HG02759 (cell line): ENCODE measurements around the gene C1orf52.

Experiments used
- ATAC-seq: cut with Tn5 transposase; IDR thresholded peaks from one replicate; pipeline ENCODE4 v1.9.1; 2021; ENCODE audit warnings: mild to moderate bottlenecking, moderate library complexity; ENCODE audit not compliant: unreplicated experiment

C1orf52 gene

DNA sequence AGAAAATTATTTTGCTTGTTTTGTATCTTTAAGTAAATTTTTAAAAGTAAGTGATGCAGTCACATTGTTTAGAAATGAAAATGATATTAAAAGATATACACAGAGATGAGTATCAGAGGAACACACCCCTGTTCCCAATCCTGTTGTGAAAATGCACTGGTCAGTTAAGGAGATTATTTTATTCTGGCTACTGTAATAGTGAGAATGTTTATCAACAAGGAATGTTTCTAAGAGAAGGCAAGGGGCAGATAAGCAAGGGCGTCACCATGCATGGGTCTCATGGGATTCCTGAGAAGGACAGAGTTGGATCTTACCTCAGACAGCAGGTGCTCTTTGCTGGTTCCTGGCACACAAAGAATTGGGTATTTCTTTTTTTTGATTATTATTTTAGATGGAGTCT is 21.8 kb downstream of the C1orf52 start:
- ATAC-seq, result no peak

DNA sequence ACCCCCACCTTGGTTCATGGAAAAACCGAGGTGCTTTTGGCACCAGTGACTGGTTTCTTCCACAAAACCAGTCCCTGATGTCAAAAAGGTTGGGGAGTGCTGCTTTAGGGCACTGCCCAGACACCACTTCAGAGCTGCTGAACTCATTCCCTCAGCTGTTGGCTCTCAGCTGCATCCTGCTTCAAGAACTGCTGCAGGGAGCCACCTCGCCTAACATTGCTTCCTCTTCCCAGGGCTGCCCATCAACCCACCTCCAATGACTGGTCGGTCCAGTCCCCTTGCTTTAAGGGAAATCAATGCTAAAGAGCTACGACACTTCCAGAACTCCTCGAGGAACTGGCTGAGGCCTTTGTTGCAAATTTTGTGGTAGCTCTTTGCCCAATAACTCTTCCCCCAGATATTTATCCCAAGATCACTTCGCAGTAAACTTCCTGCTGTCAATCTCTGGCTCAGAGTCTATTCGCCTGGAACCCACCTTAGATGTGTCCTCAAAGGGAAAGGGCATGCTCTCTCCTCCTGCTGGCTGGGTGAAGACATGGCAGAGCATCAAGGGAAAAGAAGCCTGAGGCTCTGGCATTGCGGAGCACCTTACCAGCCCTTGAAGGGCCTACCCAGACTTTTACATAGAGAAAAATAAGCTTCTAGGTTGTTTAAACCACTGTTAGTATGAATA is 29.0 kb downstream of the C1orf52 start:
- peak; percentile 44 for ATAC-seq

DNA sequence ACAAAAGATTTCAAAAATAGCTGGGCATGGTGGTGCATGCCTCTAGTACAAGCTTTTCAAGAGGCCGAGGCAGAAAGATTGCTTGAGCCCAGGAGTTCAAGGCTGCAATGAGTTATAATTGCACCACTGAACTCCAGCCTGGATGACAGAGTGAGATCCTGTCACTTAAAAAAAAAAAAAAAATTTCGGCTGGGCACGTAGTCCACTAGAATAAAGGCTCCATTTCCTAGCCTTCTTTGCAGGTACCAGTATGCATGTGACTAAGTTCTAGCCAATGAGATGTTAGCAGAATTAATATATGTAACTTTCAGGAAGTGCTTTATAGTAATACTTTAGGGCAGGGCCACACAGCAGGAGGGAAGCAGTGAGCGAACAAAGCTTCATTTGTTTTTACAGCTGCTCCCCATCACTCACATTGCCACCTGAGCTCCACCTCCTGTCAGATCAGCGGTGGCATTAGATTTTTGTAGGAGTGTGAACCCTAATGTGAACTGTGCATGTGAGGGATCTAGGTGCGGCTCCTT is 29.8 kb downstream of the C1orf52 start:
- no peak for ATAC-seq

- no peak for ATAC-seq
These were observed 30.5 kb downstream of the C1orf52 start for GRCh38 chr1:85228972-85229371.

- ATAC-seq, result no peak
These were observed 33.7 kb downstream of the C1orf52 start for GRCh38 chr1:85225624-85226380.

- no peak for ATAC-seq
These were observed 34.5 kb downstream of the C1orf52 start for GRCh38 chr1:85224734-85225623.

DNA sequence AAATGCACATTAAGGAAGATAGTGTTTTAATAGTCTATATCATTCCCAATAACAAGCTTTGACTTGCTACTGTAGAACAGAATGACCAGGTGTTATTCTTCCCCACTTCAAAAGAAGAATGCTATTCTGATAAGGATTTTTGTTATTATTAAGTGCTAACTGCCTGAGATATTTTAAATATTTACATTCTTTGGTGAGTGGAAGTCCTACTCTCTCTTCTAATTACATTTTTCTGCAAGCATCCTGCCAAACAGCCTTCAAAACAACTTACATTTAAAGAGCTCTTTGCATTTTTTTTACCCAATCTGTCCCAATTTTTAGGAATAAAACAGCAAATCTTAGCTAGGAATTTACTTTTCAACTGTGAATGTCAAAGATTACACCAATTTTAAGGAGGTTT is 35.2 kb downstream of the C1orf52 start:
- no peak for ATAC-seq

- no peak for ATAC-seq
These were observed 36.1 kb downstream of the C1orf52 start for GRCh38 chr1:85223334-85223733.

DNA sequence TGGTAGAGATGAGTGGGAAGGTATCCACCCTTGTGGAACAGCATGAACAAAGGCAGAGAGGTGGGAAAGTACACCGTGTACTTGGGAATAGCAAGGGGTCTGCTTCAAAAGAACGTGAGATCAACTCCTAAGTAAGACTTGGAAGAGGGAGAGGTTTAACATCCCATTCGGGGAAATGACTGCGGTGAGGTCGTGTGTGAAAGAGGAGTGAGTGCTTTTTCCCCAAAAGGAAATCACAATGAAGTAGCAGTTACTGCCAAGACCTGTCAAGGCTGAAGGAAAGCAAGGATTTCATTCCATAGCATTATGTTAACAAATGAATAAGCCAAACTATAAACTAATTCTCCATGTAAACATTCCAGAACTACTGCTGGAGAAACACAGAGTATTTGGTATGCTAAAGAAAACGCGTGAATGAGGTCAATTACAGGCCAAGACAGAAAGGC is 38.7 kb downstream of the C1orf52 start:
- ATAC-seq, result no peak

- ATAC-seq, result no peak
These were observed 39.4 kb downstream of the C1orf52 start for GRCh38 chr1:85219853-85220610.

DNA sequence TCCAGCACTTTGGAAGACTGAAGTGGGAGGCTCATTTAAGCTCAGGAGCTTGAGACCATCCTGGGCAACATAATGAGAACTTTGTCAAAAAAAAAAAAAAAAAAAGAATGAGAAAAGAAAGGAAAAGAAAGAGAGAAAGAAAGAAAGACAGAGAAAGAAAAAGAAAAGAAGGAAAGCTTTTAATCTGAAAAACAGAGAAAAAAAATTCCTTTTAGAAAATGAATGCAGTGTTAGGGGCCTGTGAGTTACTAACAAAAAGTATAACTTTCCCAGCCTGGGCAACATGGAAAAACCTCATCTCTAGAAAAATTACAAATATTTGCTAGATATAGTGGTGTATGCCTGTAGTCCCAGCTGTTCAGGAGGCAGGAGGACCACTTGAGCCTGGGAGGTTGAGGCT is 42.8 kb downstream of the C1orf52 start:
- ATAC-seq, result no peak

GRCh38 chr1:85214654-85215053 is 44.8 kb downstream of the C1orf52 start:
- no peak for ATAC-seq

DNA sequence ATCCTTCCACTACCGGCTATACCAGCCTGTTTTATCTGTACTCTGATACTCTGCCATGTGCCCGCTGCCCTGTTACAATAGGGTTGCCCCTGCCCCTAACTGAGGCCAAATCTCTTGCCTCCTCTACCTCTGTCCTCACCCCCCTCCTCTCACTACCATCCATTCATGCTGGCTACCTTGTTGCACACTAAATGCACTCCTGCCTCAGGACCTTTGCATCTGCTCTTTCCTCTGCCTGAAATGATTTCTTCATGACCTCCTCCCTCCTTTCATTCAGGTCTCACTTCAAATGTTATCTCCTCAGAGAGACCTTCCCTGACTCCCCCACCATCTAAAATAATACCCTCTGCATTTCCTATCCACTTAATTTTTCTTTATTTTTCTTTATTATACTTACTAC is 51.0 kb downstream of the C1orf52 start:
- no peak for ATAC-seq

- no peak for ATAC-seq
These were observed 55.8 kb downstream of the C1orf52 start for GRCh38 chr1:85203573-85204171.

DNA sequence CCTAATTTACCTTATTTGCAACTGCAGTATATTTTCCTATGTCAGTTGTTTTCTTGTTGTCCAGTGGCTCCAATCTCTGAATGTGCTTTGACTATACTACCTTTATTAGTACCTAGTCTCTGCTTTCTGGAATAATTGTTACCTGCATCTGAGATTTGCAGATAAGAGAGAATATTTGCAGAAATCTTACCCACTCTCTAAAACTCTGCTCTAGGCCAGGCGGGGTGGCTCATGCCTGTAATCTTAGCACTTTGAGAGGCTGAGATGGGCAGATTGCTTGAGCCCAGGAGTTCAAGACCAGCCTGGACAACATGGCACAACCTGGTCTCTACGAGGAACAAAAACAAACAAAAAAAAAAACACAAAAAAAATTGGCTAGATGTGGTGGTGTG is 56.6 kb downstream of the C1orf52 start:
- no peak for ATAC-seq

DNA sequence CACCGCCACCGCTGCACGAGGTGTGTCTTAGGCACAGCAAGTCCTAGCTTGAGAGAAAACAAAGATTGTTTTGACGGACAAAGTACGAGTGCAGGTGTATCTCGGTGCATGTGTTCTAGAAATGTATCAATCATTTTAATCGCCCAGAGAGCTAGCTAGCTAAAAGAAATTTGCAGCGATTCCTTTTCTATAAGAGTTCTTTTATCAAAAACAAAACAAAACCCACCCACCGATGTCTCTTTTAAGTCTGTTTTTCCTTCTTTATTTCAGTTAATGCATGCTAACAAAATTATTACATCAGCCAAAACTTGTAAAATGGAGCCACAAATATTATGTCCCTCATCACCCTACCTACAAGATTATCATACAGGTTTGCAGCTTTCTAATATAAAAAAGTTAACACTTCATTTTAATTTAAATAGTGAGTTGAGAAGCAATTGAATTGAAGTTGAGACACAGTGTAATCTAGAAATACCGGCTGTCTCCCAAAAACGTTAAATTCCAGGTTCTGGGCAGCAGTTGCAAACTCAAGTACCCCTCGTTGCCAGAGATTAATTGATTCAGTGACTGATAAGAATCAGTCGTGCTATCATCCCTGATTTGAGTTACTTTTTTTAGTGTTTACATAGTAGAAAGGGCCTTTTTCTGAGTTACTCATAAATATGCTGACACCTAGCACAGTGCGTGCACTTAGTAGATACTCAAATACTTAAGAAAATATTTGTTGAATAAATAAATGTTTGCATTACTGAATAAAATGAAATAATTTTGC is 57.2 kb downstream of the C1orf52 start:
- ATAC-seq, result no peak

DNA sequence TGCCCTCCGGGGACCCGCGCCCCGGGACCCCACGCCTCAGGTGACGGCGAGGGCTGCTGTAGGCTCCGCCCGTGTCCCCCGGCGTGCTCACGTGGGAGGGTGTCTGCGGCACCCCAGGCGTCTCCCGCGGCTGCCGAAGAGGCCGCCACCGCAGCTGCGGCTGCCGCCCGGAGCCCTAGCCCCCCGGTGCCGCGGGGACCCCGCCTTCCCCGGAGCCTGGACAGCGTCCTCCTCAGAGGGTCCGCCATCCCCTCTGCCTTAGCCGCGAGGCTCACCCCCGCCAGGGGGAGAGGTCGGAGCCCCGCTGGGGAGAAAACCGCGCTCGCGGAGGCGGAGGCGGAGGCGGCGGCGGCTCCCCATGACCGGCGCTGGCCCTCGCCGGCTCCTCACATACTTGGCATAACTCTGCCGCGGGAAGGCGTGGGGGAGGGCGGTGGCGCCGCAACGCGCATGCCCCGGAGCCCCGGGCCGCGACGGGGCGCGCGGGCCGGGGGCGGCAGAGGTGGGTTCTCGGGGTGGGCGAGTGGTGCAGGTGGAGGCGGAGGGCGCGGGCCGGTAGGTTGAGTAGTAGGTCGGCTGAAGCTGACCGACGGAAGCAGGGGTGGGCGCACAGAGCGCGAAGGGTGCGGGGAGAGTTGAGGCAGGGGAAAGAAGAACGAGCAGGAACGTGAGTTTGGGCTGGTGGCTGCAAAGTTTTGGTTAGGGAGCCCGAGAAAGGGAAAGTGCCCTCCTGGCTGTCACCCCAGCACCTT is 57.9 kb downstream of the C1orf52 start:
- ATAC-seq, result peak; percentile 57

DNA sequence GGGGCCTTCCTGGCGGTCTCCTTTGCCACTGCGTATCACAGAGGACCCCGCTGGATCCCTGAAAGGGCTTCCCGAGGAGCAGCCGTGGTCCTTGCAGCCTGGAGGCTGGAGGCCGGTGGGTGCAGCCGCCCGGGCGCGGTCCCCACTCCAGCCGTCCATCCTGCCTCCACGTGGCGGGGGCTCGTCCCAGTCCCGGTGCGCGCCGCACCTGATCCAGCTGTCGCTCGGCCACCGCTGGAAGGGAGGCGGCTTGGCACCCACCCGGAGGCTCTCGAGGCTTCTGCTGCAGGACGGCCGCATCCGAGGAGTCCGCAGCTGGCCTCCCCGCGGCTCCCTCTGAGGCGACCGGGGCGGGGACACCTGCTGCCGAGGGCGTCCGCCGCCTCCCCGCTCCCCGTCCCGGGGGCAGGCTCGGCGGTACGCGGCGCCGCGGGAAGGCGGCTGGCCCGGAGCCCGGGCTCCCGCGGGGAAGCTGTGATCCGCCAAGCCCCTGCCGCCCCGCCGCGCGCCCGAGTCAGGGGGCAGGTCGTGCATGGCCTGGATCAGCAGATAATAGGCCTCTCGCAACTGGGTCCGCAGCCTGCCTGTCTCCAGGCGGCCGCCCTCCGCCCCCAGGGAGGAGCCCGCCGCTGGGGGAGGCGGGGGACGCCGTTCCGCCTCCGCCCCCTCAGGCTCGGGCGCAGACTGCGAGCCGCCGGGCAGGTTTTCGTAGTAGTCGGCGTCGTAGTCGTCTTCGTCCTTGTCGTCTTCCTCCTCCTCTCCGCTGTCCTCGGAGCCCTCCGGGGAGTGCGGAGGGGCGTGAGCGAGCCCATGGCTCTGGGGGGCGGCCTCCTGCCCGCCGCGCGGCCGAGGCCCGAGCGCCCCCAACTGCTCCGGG is 58.8 kb downstream of the C1orf52 start, which contains the start of gene SYDE2:
SYDE2 (minus strand) TSS at position 554 of the 877 bp plus-strand sequence; CDS start at position 534, 20 bp downstream.
- ATAC-seq, result peak; percentile 86
